GM21526 (cell line): ENCODE data around the gene DGKI.
"Not testable (repeated sequence)": the region's sequence is repeated elsewhere in the genome, so short reads cannot be mapped to it uniquely, and the experiment has no call there.

Experiments
- ATAC-seq: cut with Tn5 transposase; IDR thresholded peaks from one replicate; pipeline ENCODE4 v1.9.1; 2021; ENCODE audit warnings: moderate library complexity; ENCODE audit not compliant: unreplicated experiment, low FRiP score

DGKI gene

DNA sequence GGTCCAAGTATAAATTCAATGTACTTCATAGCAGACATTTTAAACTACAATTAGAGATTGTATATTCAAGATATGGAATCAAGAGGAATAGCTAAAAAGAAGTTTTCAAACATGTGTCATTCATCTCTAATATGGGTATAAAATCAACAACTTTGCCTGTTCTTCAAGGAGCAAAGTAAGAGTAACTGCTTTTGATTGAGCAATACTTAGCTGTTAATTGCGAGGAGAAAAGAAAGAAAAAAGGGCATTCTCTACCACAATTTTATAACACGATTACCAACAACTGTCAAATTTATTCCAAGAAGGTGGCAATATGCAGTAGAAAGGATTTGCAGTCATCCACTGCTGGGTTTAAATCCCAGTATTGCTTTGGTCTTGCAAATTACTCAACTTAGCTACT, 356.9 kb downstream of the DGKI start:
- ATAC-seq = no peak

DNA sequence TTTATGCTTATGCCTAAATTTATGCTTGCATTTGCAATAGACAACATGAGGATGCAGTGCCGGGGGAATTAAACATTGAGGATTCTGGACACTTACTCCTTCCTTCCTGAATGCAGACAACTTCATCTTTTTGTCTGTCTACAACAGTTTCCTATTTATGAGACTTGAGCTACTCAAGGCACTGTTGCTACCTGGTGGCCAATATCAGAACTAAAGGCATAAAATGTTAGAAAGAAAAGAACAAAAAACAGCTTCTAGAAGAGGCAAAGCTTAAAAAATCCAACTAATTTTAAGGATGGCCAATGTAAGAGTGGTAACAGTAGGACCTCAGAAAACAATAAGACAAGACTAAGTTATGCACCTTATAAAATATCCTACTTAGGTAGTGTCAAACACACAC, 358.7 kb downstream of the DGKI start:
- no peak for ATAC-seq

DNA sequence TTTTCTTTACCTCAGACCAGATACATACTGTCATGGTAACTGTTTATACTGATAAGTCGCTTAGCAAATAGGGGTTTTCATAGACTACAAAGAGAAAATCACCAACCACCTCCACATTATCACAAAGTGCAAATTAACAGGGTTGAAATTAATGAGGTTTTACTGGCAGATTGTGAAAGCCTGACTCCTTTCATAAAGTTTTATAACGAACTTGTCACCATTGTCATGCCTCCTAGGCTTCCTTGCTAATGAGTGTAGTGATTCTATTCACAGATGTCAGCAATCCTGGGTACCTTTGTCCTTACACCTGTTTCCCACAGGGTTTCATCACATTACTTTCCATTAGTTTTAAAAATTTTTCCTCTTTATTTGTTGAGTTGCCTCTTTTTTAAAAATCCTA, 361.0 kb downstream of the DGKI start:
- ATAC-seq = no peak

DNA sequence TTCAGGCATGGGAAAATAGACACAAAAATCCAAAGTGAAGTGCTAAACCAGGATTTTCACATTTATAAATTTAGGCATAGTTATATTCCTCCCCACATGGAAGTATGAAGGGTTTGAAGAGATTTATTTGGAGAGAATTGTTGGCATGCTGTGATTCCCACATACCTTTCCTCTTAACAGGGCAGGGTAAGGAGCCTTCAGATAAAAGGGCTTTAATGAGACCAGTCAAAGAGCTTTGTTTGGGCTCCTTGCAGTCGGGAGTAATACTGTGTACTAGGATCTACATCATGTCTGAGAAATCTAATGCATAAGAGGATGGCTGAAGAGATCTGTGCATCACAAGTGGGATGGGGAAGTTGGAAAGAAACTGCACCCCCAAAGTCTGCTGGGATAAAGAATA, 362.4 kb downstream of the DGKI start:
- no peak for ATAC-seq

DNA sequence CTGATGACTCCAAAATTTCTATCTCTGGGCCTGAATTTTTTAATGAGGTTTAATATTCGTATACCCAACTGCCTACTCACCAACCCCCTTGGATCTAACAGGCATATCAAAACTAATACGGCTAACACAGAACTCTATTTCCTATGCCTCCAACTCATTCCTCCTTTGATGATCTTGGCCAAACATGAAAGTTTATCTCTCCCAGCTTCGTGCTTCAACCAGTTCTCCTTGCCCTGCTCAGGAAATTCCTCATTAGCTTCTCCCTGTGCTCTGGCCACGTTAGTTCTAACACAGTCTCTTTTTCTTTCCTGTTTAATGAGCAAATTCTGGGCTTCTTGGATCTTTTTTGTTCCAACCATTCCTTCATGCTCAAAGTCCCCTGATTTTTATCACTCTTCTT, 364.3 kb downstream of the DGKI start:
- ATAC-seq = no peak

DNA sequence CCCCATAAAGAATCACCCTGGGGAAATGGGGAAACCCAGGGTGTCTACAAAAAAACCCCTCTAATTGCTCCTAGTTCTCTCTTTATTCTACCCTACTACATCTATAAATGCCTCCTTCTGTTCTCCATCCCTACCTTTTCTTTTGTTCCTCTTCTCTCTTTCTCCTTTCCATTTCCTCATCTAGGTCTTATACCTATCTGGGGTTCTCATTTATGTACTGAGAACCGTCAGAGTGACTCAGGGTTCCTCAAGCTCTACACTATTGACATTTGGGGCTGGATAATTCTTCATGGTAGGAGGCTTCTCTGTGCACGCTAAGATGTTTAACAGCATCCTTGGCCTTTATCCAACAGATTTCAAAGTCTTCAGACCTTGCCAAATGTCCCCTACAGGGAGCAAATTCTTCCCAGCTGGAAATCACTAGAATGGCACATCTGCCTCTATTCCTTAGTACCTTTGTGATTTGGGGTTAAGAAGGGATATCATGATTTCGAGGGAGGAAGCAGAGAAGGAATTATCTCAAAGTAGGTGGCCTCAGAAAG, 365.9 kb downstream of the DGKI start:
- no peak for ATAC-seq

DNA sequence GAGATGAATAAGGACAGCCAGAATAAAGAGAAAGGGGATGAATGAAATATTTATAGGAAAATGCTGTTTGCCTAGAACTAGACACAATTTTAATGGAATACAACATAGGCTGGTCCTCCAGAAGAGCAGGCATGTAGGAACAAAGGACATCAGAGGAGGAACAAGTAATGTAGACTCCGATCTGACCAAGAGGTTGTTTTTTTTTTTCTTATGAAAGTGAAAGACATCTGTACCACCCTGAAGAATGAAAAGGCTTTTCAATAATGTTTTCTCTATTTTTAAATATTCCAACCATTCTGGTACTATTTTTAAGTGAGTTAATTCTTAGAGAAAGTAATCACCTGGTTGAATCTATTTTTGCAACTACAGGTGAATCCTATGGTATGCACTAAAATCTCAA, 366.4 kb downstream of the DGKI start:
- no peak for ATAC-seq

DNA sequence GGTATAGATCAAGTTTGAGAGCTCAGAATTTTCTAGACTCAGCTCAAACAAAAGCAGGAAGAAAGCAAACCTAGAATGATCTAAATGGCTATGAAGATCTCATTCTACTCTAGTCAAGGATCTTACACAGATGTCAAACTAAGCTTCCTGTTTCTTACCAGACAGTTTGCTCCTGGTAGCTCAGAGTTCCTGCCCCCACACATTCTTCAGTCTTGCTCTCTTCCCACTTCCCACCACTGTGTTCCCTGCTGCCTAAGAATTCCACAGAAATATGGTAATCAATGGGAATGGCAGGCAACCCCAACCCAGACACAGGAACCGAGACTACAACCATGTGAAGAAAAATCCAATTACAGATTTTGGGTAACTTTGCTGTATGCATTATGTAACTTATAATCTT, 369.8 kb downstream of the DGKI start:
- ATAC-seq = no peak

DNA sequence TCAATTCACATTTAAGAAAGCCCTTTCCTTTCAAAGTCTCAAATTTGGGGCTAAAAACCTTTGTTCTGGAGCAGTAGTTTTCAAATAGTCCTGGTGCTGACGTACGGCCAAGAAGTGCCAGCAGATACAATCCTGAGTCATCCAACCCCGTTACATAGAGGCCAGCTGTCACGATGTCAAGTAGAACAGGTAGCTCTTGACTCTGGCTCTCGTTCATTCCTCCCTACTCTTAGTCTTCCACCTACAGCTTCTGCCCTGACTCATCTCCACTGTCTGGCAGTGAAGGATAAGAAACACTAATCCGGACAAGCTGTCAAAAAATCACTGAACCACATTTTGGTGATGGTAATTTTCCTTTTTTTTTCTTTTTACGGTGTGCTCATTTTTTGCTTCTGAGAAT, 370.8 kb downstream of the DGKI start:
- ATAC-seq = no peak

DNA sequence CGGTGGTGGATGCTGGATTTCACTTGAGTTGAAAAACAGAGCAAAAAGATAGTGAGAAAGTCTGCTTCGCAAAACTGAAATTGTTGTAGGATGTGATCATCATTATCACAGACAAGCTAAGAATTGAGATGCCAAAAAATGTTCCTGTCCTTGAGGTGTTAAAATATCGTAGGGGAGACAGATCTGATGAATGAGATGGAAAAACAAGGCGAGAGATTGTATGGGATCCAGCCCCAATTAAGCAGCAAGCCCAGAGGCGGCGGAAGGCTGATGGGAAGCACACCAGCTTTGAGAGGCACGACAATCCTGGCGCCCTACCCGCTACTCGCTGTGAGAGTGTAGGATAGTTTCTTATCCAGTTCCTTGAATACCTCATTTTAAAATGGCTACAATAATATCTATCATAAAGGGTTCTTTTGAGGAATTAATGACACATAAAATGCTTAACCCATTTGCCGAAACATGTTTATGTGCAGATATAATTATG, 372.2 kb downstream of the DGKI start:
- no peak for ATAC-seq

DNA sequence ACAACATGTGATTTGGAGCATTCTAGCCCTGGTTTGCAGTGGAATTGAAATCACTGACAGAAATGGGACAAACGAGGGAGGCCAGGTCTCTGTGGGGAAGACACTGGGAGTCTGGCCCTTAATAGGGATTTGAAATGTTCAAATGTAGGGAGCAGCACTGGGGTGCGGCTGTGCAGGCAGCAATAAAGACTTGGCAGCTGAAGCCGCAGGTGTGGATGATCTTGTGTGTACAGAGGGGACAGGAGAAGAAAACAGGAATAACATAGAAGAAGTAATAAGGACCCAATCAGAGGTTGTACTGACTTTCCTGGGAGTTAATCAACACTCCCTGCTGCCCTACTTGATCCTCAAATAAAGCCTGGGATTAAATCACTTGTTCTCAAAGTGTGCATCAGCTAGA, 375.6 kb downstream of the DGKI start:
- no peak for ATAC-seq

DNA sequence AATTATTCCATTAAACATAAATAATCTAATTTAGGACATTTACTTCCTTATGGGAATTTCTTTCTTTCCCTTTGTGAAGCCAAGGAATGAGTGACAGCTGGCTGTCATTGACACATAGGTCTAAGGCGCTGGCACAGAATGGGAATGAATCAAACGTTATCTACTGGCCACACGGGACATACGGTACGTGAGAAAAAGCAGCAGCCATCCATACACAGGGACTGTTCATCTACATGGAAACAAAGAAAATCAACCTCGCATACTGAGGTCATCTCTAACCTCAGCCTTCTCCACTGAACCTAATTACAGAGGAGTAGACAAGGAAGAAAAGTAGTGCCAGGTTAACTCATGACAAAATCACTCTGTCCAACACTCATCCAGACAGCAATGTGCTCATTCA, 376.9 kb downstream of the DGKI start:
- ATAC-seq = no peak

DNA sequence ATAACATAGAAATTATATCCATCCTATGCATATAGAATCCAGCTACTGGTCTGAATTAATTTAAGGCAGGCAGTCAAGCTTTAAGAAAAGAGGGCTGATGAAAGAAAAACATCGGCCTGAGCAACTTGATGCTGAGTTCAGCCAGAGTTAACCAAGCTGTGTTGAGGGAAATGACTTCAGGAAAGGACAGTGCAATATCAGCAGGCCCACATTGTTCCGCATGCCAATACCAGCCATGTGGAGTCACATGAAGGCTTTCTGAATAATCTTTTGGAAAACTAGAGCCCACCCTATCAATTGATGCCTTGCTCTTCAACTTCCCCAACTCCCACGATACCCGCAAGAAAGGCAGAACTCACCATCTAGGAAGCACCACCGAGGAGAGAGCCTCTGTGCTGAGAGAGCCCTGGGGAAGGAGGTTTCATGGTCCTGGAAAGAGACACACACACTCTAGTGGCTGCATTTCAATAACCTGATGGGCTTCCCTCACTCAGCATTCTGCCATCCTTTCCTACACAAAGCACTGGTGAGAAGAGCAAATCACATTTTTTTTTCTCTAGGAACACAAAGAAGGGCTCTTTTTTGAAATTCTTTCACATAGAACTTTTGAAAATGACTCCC, 377.5 kb downstream of the DGKI start:
- ATAC-seq = no peak

DNA sequence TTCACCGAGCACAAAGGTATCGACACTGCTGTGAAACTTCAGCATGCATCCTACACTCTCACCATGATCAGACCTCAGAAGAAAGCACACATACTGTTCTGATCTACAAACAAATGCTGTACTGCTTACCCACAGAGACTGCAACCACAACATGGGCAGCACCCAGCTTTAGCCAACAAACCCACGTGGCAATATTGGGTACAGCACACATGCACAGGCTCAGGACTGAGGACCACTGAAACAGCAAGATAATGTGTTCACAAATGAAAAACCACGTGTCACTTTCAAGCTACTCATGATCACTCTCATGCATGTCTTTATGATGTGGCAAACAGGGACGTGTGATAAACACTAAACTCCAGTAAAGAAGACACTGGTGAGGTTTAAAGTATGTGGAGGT, 383.9 kb downstream of the DGKI start:
- ATAC-seq = no peak

DNA sequence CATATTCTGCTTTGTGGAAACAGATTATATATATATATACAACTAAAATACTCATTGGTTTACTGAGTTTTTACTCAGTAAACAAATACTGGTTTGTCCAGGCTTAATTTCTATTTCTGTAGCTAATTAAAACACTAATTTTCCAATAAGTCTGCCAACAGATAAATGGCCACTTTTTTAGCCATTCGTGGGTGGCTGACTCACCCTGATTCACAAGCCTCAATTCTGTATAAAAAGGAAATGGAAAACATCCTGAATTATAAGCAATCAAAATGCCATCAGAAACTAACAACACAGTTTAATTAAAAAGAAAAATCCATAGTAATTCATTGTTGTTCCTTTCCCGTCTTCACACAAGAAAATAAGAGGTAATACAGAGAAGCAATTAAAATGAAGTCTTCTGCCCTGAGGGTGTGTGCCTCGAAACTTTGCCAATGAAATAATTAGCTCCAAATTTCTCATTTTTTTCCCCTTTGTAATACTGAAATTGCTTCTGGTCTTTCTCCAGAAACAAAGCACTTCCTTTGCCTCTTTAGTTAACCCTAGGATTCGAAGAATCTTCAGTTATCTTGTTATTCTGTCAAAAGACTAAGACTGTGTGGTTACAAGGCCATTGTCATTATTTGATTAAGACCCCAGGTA, 384.6 kb downstream of the DGKI start:
- no peak for ATAC-seq

DNA sequence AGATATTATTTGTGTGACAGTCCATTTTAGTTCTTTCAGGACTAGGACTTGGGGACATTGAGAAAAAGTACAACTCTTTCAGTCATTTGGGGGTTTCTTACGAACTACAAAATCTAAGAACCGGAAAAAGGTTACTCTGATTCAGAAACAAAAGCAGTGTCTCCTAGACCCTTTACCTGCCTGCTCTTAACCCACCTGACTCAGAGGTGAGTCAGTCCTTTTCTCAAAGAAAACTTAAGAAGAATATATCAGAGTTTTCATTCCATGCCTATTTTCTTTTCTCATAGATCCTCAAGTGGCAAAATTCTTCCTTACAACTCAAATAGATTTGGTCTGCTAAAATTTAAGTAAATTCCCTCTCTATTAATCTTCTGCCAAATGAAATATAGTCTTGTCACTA, 388.4 kb downstream of the DGKI start:
- no peak for ATAC-seq

DNA sequence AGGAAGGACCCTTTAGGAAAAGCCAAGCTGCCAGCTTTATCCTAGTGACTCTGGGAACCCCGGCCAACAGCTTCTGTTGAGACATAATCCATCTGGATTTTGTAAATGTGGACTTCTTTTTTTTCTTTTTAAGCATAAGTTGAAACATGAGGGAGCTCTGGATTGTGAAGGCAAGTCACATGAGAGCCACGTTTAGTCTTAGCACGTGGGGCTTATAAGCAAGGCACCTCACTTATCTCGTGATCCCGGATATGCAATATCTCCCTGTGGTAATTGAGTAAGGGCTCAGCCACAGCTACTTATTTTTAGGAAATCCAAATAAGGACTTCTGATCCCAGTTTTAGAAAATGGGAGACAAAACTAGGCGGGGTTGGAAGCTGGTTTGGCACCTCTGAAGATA, 392.0 kb downstream of the DGKI start:
- no peak for ATAC-seq

DNA sequence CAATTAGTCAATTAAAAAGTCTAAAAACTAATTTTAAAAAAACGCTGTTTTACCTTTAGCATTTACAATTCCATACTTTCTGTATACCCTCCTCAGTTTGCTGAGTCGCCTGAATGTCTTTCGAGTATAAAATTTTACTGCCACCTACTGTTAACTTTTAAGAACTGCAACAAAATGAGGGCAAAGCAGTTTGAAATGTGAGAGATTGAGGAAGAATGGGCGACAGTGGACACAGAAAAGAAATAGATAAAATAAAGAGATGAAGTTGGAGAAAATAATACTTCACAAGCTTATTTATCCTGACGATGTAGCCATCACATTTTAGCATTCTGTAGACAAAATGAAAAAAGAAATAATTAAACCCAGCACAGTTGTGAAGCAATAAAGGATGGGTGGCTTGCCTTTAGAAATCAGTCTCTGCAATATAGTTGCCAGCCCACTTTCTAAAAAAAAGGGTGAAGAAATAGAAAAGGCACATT, 392.5 kb downstream of the DGKI start:
- peak; percentile 82 for ATAC-seq

DNA sequence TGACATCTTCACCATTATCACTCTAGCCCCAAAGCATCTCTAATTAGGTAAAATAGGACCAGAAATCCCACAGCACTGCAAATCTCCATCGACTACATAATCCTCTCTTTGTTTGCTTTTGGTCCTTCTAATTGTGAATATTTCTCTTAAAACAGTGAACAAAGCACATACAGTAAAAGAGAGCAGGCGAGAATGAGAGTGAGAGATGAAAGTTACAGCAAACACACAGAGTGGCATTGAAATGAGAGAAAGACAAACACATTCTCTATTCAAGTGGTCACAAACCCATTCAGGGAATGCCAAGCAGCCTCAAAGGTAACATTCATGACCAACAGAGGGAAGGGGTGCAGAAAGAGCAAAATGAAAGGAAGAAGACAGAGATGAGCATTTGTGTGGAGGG, 393.4 kb downstream of the DGKI start:
- ATAC-seq = no peak

DNA sequence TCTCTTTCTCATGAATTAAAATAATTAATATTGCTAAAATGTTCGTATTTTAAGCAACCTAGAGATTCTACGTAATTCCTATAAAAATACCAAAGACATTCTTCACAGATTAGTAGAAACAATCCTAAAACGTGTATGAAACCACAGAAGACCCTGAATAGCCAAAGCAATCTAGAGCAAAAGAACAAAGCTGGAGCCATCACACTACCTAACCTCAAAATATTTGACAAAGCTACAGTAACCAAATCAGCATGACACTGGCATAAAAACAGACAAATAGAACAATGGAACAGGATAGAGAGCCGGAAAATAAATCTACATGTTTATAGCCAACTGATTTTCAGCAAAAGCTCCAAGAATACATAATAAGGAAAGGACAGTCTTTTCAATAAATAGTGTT, 397.8 kb downstream of the DGKI start:
- no peak for ATAC-seq

DNA sequence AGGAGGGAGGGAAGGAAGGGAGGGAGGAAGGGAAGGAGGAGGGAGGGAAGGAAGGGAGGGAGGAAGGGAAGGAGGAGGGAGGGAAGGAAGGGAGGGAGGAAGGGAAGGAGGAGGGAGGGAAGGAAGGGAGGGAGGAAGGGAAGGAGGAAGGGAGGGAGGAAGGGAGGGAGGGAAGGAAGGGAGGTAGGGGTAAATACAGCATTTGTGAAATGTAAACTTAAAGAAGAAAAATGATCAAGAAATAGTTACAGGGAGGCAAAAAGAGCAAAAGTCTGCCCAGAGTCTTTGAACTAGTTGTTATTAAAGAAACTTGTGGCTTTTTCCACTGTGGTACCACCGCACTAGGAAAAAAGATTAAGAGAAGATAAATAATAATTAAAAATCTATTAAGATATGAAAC, 398.2 kb downstream of the DGKI start:
- ATAC-seq = not testable (repeated sequence)

DNA sequence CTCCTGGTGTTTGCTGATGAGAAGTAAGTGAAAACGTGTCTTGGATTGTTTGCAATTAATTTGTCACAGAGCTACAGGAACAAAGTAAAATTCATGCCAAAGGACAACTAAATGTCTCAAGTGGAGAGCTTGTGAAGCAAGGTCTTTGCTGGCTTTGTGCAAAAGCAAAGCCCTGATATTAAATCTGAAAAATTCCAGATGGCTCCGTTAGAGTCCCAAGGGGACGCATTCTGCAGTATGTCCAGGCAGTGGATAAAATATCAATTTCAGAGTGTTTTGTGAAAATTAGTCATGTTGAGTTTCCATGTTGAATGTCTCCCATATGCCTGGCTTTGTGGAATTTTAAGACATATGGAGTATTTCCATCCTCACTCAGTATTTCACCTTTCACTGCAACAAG, 400.7 kb downstream of the DGKI start:
- no peak for ATAC-seq
